Measurements from ENCODE around the gene ID3. TPM values are rescaled to one million over a fixed set of nuclear protein-coding genes. Genes with fewer than 3 reads are reported as not detected.

ID3 gene
- total RNA-seq, 1 experiment from 2014 or later: 10.4 TPM

DNA sequence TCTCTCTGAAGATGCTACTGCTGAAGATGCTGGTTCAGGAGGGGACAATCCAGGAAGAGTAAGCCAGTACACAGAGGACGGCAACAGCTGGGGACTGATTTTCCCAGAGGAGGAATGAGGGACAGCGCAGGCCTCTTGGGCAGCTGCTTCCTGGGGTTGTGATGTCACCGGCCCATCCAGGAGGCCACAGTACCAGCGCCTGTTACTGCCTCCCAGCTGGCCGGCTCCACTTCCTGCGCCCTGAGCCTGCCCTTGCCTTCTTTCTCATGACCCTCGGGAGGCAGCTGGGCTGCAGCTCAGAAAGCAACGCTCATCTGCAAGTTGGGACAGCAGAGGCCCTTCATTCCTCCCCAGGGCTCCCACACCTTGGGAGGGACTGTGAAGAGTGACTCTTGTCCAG lies 21.9 kb upstream of the ID3 start:
- Histone ChIP-seq H4K20me1 (ENCODE audit: insufficient read depth) (no peaks in the 10 kb centered on the region), H3K4me2 (no peak overlapping the region), H3K79me2 (ENCODE audit: low read depth) (no peaks in the 10 kb centered on the region), H3K9me2 (ENCODE audit: insufficient read depth) (no peaks in the 10 kb centered on the region), H2AFZ (no peak overlapping the region), H3F3A (ENCODE audit: insufficient read depth, low read depth) (peaks cover 29% of the 10 kb centered on the region), H3K36me3 (ENCODE audit: low read depth) (no peaks in the 10 kb centered on the region), H3K4me3 (no peak overlapping the region), H3K27me3 (ENCODE audit: insufficient read depth, low read depth) (no peaks in the 10 kb centered on the region), H3K4me1 (replicated peaks; ENCODE audit: insufficient read depth) (peaks cover 34% of the 10 kb centered on the region), H3K27ac (no peak overlapping the region), H3K9me3 (ENCODE audit: insufficient read depth, low read depth) (no peaks in the 10 kb centered on the region)
- no peak for TF ChIP-seq EZH2 (IDR thresholded peaks at IDR 0.05; ENCODE audit: low read depth)
- intact Hi-C loops (cut with micrococcal nuclease; ENCODE audit: unreplicated experiment): no loop called here
- ChIA-PET POLR2A (ENCODE audit: unreplicated experiment) (no interaction called here), CTCF (interaction anchor here (0.5 kb wide), 1 partner anchor 96 kb away, joined by 3 read pairs; no protein-coding TSS in a partner anchor)
- no peak for DNase-seq
- no TSS peak for BruUV-seq (replicated peaks)

DNA sequence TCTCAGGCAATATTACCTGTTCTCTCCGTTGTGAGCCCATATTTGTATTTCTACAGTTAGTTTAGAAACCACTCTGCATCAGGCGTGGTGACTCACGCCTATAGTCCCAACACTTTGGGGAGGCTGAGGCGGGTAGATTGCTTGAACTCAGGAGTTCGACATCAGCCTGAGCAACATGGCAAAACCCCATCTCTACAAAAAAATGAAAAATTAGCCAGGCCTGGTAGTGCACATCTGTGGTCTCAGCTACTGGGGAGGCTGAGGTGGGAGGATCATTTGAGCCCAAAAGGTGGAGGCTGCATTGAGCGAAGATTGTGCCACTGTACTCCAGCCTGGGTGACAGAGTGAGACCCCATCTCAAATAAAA lies 19.7 kb upstream of the ID3 start:
- no TSS peak for BruUV-seq (replicated peaks)
- intact Hi-C loops (cut with micrococcal nuclease; ENCODE audit: unreplicated experiment): no loop called here
- H3K27me3 ChIP-seq (ENCODE audit: insufficient read depth, low read depth): no peaks in the 10 kb centered on the region
- no peaks in the 10 kb centered on the region for H3K9me2 ChIP-seq (ENCODE audit: insufficient read depth)
- H3K27ac ChIP-seq: no peak overlapping the region
- ChIA-PET POLR2A (ENCODE audit: unreplicated experiment) (no interaction called here), CTCF (no interaction called here)
- H2AFZ ChIP-seq: no peak overlapping the region
- H3K9me3 ChIP-seq (ENCODE audit: insufficient read depth, low read depth): no peaks in the 10 kb centered on the region
- H3F3A ChIP-seq (ENCODE audit: insufficient read depth, low read depth): peaks cover 23% of the 10 kb centered on the region
- no peak for DNase-seq
- H3K4me2 ChIP-seq: no peak overlapping the region
- H3K4me3 ChIP-seq: no peak overlapping the region
- no peaks in the 10 kb centered on the region for H3K79me2 ChIP-seq (ENCODE audit: low read depth)
- TF ChIP-seq, protein P1, sequence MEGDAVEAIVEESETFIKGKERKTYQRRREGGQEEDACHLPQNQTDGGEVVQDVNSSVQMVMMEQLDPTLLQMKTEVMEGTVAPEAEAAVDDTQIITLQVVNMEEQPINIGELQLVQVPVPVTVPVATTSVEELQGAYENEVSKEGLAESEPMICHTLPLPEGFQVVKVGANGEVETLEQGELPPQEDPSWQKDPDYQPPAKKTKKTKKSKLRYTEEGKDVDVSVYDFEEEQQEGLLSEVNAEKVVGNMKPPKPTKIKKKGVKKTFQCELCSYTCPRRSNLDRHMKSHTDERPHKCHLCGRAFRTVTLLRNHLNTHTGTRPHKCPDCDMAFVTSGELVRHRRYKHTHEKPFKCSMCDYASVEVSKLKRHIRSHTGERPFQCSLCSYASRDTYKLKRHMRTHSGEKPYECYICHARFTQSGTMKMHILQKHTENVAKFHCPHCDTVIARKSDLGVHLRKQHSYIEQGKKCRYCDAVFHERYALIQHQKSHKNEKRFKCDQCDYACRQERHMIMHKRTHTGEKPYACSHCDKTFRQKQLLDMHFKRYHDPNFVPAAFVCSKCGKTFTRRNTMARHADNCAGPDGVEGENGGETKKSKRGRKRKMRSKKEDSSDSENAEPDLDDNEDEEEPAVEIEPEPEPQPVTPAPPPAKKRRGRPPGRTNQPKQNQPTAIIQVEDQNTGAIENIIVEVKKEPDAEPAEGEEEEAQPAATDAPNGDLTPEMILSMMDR (conservative IDR thresholded peaks at IDR 0.05): no peak
- no peak for TF ChIP-seq EZH2 (IDR thresholded peaks at IDR 0.05; ENCODE audit: low read depth)
- H3K36me3 ChIP-seq (ENCODE audit: low read depth): no peaks in the 10 kb centered on the region
- H4K20me1 ChIP-seq (ENCODE audit: insufficient read depth): no peaks in the 10 kb centered on the region
- peaks cover 48% of the 10 kb centered on the region for H3K4me1 ChIP-seq (replicated peaks; ENCODE audit: insufficient read depth)

DNA sequence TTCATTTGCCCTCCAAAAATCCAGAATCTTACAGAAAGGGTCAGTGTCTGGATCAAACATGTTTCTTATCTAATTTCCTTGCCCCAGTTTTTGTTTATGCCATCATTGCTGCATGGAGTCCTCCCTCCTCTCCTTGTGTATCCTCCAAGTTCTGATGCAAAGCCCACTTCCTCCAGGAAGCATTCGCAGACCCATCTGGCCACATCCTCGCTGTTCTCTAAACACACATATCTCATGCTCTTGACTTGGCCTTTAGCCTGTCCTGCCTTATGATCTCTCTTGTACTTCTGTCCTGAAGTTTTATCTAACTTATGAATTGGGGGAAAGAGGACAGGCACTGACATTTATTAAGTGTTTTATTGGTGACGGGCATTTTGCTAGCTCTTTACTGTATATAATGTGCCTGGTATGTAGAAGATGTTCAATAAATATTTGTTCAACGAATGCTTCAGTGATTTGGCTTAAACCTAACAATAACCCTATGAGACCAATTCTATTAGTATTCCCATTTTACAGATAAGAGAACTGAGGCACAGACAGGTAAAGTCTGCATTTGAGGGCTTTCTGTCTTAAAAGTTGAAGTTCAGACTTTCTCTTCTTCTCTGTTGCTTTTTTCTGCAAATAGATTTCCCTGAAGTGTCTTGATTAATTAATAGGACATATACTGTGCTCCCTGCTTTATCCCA lies 19.2 kb upstream of the ID3 start:
- POLR2A ChIA-PET (ENCODE audit: unreplicated experiment): interaction anchor here (0.5 to 0.6 kb wide), 2 partner anchors 20 to 53 kb away, joined by 3 to 11 read pairs; no protein-coding TSS in a partner anchor
- CTCF ChIA-PET: no interaction called here
- Histone ChIP-seq H3K36me3 (ENCODE audit: low read depth) (no peaks in the 10 kb centered on the region), H3K9me2 (ENCODE audit: insufficient read depth) (no peaks in the 10 kb centered on the region), H3F3A (ENCODE audit: insufficient read depth, low read depth) (peaks cover 28% of the 10 kb centered on the region), H3K4me2 (peak overlapping the region; percentile 77; the same call in 1 of the 2 replicates), H4K20me1 (ENCODE audit: insufficient read depth) (no peaks in the 10 kb centered on the region), H3K27me3 (ENCODE audit: insufficient read depth, low read depth) (no peaks in the 10 kb centered on the region), H3K4me3 (no peak overlapping the region), H3K79me2 (ENCODE audit: low read depth) (no peaks in the 10 kb centered on the region), H3K27ac (peak overlapping the region; percentile 93), H2AFZ (no peak overlapping the region), H3K9me3 (ENCODE audit: insufficient read depth, low read depth) (no peaks in the 10 kb centered on the region), H3K4me1 (replicated peaks; ENCODE audit: insufficient read depth) (peaks cover 53% of the 10 kb centered on the region)
- TF ChIP-seq, protein P1 (conservative IDR thresholded peaks at IDR 0.05): no peak
- TF ChIP-seq EZH2 (IDR thresholded peaks at IDR 0.05; ENCODE audit: low read depth): no peak
- DNase-seq: no peak
- no TSS peak for BruUV-seq (replicated peaks)
- intact Hi-C loops (cut with micrococcal nuclease; ENCODE audit: unreplicated experiment): no loop called here

Measured in PC-9 (cell line).